Measurements from ENCODE around the gene LARGE1.

DNA sequence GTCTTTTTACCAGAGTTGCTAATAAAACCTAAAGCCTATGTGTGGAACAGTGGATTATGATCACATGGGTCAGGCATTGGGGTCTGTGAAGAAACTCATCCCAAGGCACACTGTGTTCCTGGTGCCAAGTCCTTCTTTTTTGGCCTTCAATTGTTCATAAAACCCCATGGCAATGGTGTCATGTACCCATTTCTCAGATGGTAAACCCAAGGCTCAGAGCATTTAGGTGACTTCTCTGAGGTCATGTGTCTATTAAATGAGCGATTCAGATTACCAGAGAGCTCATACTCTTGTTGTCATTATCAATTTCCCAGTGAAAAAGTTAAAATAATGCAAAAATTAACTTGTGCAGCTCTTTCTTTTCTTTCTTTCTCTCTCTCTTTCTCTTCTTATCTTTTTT is 589.3 kb downstream of the LARGE1 start:
- TF ChIP-seq, protein P1, sequence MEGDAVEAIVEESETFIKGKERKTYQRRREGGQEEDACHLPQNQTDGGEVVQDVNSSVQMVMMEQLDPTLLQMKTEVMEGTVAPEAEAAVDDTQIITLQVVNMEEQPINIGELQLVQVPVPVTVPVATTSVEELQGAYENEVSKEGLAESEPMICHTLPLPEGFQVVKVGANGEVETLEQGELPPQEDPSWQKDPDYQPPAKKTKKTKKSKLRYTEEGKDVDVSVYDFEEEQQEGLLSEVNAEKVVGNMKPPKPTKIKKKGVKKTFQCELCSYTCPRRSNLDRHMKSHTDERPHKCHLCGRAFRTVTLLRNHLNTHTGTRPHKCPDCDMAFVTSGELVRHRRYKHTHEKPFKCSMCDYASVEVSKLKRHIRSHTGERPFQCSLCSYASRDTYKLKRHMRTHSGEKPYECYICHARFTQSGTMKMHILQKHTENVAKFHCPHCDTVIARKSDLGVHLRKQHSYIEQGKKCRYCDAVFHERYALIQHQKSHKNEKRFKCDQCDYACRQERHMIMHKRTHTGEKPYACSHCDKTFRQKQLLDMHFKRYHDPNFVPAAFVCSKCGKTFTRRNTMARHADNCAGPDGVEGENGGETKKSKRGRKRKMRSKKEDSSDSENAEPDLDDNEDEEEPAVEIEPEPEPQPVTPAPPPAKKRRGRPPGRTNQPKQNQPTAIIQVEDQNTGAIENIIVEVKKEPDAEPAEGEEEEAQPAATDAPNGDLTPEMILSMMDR (IDR thresholded peaks at IDR 0.05), result no peak
- no peak for TF ChIP-seq POLR2A (IDR thresholded peaks at IDR 0.05)
